Neutrophil (primary cell): ENCODE measurements around the gene IL1RN.

Experiments used
- H3K27ac ChIP-seq: fragments of 200-600 bp; sonication (generic); 2 replicates; pipeline ENCODE4 v1.5.1; 2016; ENCODE audit warnings: mild to moderate bottlenecking, moderate library complexity
- H3K27me3 ChIP-seq: fragments of 200-600 bp; sonication (generic); 2 replicates; pipeline ENCODE4 v1.6.0; 2016; ENCODE audit warnings: mild to moderate bottlenecking
- H3K36me3 ChIP-seq: fragments of 200-600 bp; sonication (generic); 2 replicates; pipeline ENCODE4 v1.5.1; 2017
- H3K4me1 ChIP-seq, 2 experiments: fragments of 200-600 bp in 1 of 2; sonication (generic) in 1 of 2; 1 replicate in 1 of 2; 2 replicates in 1 of 2; pipeline versions ENCODE4 v1.5.1 to v1.6.1; 2013 to 2016; ENCODE audit warnings: low read depth in 1 of 2, low read length in 1 of 2, mild to moderate bottlenecking in 1 of 2, moderate library complexity in 1 of 2; ENCODE audit not compliant: control insufficient read depth in 1 of 2, insufficient read depth in 1 of 2
- H3K4me3 ChIP-seq, 2 experiments: fragments of 200-600 bp in 1 of 2; sonication (generic) in 1 of 2; 1 replicate in 1 of 2; 2 replicates in 1 of 2; pipeline ENCODE4 v1.5.1; 2013 to 2016; ENCODE audit warnings: low read depth in 1 of 2, low read length in 1 of 2, mild to moderate bottlenecking in 1 of 2, moderate library complexity in 1 of 2
- H3K9me3 ChIP-seq: fragments of 200-600 bp; sonication (generic); 2 replicates; pipeline ENCODE4 v1.5.1; 2016
- CTCF ChIP-seq: fragments of 200-600 bp; sonication (generic); IDR thresholded peaks from 2 replicates; pipeline ENCODE4 v1.5.1; 2016; ENCODE audit warnings: antibody characterized with exemption

IL1RN gene

GRCh38 chr2:113180131-113180946 is 52.9 kb downstream of the IL1RN start:
- Histone ChIP-seq H3K4me3 (peak overlapping the region; percentile 49 to 63), H3K4me1 (peaks cover 98 to 100% of the 10 kb centered on the region in 2 experiments), H3K27me3 (no peaks in the 10 kb centered on the region), H3K9me3 (no peaks in the 10 kb centered on the region), H3K27ac (peak overlapping the region; percentile 92), H3K36me3 (peaks cover 72% of the 10 kb centered on the region)
- TF ChIP-seq CTCF, result no peak

- Histone ChIP-seq H3K4me1 (peaks cover 99 to 100% of the 10 kb centered on the region in 2 experiments), H3K27ac (peak overlapping the region; percentile 92), H3K36me3 (peaks cover 81% of the 10 kb centered on the region), H3K4me3 (peak overlapping the region; percentile 49 to 63), H3K27me3 (no peaks in the 10 kb centered on the region), H3K9me3 (no peaks in the 10 kb centered on the region)
- TF ChIP-seq CTCF, result no peak
Observed at GRCh38 chr2:113181258-113182051, 54.1 kb downstream of the IL1RN start.

GRCh38 chr2:113182471-113183260 is 55.3 kb downstream of the IL1RN start:
- Histone ChIP-seq H3K27me3 (no peaks in the 10 kb centered on the region), H3K4me3 (peak overlapping the region in 1 of 2 experiments; percentile 63), H3K27ac (peak overlapping the region; percentile 92), H3K4me1 (peaks cover 99 to 100% of the 10 kb centered on the region in 2 experiments), H3K9me3 (no peaks in the 10 kb centered on the region), H3K36me3 (peaks cover 80% of the 10 kb centered on the region)
- TF ChIP-seq CTCF, result no peak

GRCh38 chr2:113183264-113183663 is 55.9 kb downstream of the IL1RN start:
- no peak for TF ChIP-seq CTCF
- no peaks in the 10 kb centered on the region for H3K9me3 ChIP-seq
- peak overlapping the region; percentile 92 for H3K27ac ChIP-seq
- peak overlapping the region in 1 of 2 experiments; percentile 18 for H3K4me3 ChIP-seq
- H3K4me1 ChIP-seq, result peaks cover 99 to 100% of the 10 kb centered on the region in 2 experiments
- H3K27me3 ChIP-seq, result no peaks in the 10 kb centered on the region
- H3K36me3 ChIP-seq, result peaks cover 78% of the 10 kb centered on the region
